ENCODE results near the gene IFRD2. TPM values are rescaled to one million over a fixed set of nuclear protein-coding genes. Genes with fewer than 3 reads are reported as not detected.

IFRD2 gene
- total and polyA plus RNA-seq, 2 of the 13 experiments (the other 11 are each of a cell fraction or from before 2014, with no cell fraction given): 32.8 to 96.1 TPM

- TF ChIP-seq ZNF800 (CRISPR knock-in tag; IDR thresholded peaks at IDR 0.05): peak; percentile 65
- TF ChIP-seq PHF21A (CRISPR knock-in tag; IDR thresholded peaks at IDR 0.05): peak; percentile 58; the same call in 1 of the 2 replicates
- no peak for TF ChIP-seq JUNB (CRISPR knock-in tag; IDR thresholded peaks at IDR 0.05; ENCODE audit: borderline replicate concordance)
- no peak for TF ChIP-seq PAWR (CRISPR knock-in tag; IDR thresholded peaks at IDR 0.05; ENCODE audit: borderline replicate concordance)
- TF ChIP-seq, protein P1, sequence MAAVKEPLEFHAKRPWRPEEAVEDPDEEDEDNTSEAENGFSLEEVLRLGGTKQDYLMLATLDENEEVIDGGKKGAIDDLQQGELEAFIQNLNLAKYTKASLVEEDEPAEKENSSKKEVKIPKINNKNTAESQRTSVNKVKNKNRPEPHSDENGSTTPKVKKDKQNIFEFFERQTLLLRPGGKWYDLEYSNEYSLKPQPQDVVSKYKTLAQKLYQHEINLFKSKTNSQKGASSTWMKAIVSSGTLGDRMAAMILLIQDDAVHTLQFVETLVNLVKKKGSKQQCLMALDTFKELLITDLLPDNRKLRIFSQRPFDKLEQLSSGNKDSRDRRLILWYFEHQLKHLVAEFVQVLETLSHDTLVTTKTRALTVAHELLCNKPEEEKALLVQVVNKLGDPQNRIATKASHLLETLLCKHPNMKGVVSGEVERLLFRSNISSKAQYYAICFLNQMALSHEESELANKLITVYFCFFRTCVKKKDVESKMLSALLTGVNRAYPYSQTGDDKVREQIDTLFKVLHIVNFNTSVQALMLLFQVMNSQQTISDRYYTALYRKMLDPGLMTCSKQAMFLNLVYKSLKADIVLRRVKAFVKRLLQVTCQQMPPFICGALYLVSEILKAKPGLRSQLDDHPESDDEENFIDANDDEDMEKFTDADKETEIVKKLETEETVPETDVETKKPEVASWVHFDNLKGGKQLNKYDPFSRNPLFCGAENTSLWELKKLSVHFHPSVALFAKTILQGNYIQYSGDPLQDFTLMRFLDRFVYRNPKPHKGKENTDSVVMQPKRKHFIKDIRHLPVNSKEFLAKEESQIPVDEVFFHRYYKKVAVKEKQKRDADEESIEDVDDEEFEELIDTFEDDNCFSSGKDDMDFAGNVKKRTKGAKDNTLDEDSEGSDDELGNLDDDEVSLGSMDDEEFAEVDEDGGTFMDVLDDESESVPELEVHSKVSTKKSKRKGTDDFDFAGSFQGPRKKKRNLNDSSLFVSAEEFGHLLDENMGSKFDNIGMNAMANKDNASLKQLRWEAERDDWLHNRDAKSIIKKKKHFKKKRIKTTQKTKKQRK (IDR thresholded peaks at IDR 0.05; ENCODE audit: low read length): no peak
- no peak for TF ChIP-seq ZFAT (CRISPR knock-in tag; conservative IDR thresholded peaks at IDR 0.05)
- TF ChIP-seq, protein P2, sequence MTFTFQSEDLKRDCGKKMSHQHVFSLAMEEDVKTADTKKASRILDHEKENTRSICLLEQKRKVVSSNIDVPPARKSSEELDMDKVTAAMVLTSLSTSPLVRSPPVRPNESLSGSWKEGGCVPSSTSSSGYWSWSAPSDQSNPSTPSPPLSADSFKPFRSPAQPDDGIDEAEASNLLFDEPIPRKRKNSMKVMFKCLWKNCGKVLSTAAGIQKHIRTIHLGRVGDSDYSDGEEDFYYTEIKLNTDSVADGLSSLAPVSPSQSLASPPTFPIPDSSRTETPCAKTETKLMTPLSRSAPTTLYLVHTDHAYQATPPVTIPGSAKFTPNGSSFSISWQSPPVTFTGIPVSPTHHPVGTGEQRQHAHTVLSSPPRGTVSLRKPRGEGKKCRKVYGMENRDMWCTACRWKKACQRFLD (CRISPR knock-in tag; IDR thresholded peaks at IDR 0.05; ENCODE audit: borderline replicate concordance): no peak
- TF ChIP-seq PHF20 (CRISPR knock-in tag; IDR thresholded peaks at IDR 0.05): peak; percentile 58; the same call in 1 of the 2 replicates
- TF ChIP-seq AHR (CRISPR knock-in tag; IDR thresholded peaks at IDR 0.05): 0 out of 2 replicates have a peak, but pooled peaks have one; percentile 56
- TF ChIP-seq ZNF326 (CRISPR knock-in tag; IDR thresholded peaks at IDR 0.05; ENCODE audit: borderline replicate concordance): peak; percentile 39; the same call in 1 of the 2 replicates
- TF ChIP-seq PCBP1 (IDR thresholded peaks at IDR 0.05; ENCODE audit: borderline replicate concordance, low read depth, low read length): peak; percentile 23; the same call in 1 of the 2 replicates
- TF ChIP-seq, protein P3, sequence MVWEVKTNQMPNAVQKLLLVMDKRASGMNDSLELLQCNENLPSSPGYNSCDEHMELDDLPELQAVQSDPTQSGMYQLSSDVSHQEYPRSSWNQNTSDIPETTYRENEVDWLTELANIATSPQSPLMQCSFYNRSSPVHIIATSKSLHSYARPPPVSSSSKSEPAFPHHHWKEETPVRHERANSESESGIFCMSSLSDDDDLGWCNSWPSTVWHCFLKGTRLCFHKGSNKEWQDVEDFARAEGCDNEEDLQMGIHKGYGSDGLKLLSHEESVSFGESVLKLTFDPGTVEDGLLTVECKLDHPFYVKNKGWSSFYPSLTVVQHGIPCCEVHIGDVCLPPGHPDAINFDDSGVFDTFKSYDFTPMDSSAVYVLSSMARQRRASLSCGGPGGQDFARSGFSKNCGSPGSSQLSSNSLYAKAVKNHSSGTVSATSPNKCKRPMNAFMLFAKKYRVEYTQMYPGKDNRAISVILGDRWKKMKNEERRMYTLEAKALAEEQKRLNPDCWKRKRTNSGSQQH (CRISPR knock-in tag; IDR thresholded peaks at IDR 0.05; ENCODE audit: low read depth): peak; percentile 69
- peak; percentile 82; the same call in 1 of the 2 replicates for TF ChIP-seq ZGPAT (CRISPR knock-in tag; IDR thresholded peaks at IDR 0.05)
- TF ChIP-seq SAP130 (CRISPR knock-in tag; IDR thresholded peaks at IDR 0.05; ENCODE audit: low read depth): peak; percentile 54
- TF ChIP-seq, protein P4, sequence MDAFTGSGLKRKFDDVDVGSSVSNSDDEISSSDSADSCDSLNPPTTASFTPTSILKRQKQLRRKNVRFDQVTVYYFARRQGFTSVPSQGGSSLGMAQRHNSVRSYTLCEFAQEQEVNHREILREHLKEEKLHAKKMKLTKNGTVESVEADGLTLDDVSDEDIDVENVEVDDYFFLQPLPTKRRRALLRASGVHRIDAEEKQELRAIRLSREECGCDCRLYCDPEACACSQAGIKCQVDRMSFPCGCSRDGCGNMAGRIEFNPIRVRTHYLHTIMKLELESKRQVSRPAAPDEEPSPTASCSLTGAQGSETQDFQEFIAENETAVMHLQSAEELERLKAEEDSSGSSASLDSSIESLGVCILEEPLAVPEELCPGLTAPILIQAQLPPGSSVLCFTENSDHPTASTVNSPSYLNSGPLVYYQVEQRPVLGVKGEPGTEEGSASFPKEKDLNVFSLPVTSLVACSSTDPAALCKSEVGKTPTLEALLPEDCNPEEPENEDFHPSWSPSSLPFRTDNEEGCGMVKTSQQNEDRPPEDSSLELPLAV (CRISPR knock-in tag; conservative IDR thresholded peaks at IDR 0.05; ENCODE audit: low read depth): no peak
- 0 out of 2 replicates have a peak, but pooled peaks have one; percentile 80 for TF ChIP-seq PRMT3 (CRISPR knock-in tag; IDR thresholded peaks at IDR 0.05; ENCODE audit: borderline replicate concordance, low read depth)
These were observed 6.8 kb upstream of the IFRD2 start, which contains the start of the genes HYAL3 and NAA80 (continued) for GRCh38 chr3:50298836-50299637.

All from HepG2 (cell line).